Measurements from ENCODE around the gene ADAMTS5.

The ADAMTS5 gene

GRCh38 chr21:26892151-26892550 lies 74.7 kb downstream of the ADAMTS5 start:
- H2AFZ ChIP-seq (ENCODE audit: low read depth, low read length): no peak overlapping the region
- no peaks in the 10 kb centered on the region for H3K4me1 ChIP-seq (ENCODE audit: low read length)
- H3K36me3 ChIP-seq (replicated peaks; ENCODE audit: low read depth, low read length): no peaks in the 10 kb centered on the region
- H3K9ac ChIP-seq (ENCODE audit: low read length): no peak overlapping the region
- no peak overlapping the region for H3K4me3 ChIP-seq (ENCODE audit: low read length)
- no peaks in the 10 kb centered on the region for H3K27me3 ChIP-seq (ENCODE audit: low read depth, low read length)
- TF ChIP-seq EZH2phosphoT487 (IDR thresholded peaks at IDR 0.05; ENCODE audit: low read depth): no peak
- TF ChIP-seq CTCF (IDR thresholded peaks at IDR 0.05; ENCODE audit: low read depth, low read length): no peak
- H4K20me1 ChIP-seq (ENCODE audit: insufficient read depth, low read length): no peaks in the 10 kb centered on the region
- no peak overlapping the region for H3K4me2 ChIP-seq (ENCODE audit: low read length)
- no peaks in the 10 kb centered on the region for H3K79me2 ChIP-seq (ENCODE audit: low read length)
- no peak overlapping the region for H3K27ac ChIP-seq (ENCODE audit: low read length)
- H3K9me3 ChIP-seq (ENCODE audit: insufficient read depth, low read length): no peaks in the 10 kb centered on the region

GRCh38 chr21:26888931-26889330 lies 78.0 kb downstream of the ADAMTS5 start:
- no peaks in the 10 kb centered on the region for H3K27me3 ChIP-seq (ENCODE audit: low read depth, low read length)
- H3K9me3 ChIP-seq (ENCODE audit: insufficient read depth, low read length): no peaks in the 10 kb centered on the region
- TF ChIP-seq CTCF (IDR thresholded peaks at IDR 0.05; ENCODE audit: low read depth, low read length) (no peak), EZH2phosphoT487 (IDR thresholded peaks at IDR 0.05; ENCODE audit: low read depth) (no peak)
- no peaks in the 10 kb centered on the region for H4K20me1 ChIP-seq (ENCODE audit: insufficient read depth, low read length)
- H3K27ac ChIP-seq (ENCODE audit: low read length): no peak overlapping the region
- no peak overlapping the region for H3K4me3 ChIP-seq (ENCODE audit: low read length)
- H3K36me3 ChIP-seq (replicated peaks; ENCODE audit: low read depth, low read length): no peaks in the 10 kb centered on the region
- H3K9ac ChIP-seq (ENCODE audit: low read length): no peak overlapping the region
- H3K4me2 ChIP-seq (ENCODE audit: low read length): no peak overlapping the region
- H3K4me1 ChIP-seq (ENCODE audit: low read length): no peaks in the 10 kb centered on the region
- H3K79me2 ChIP-seq (ENCODE audit: low read length): no peaks in the 10 kb centered on the region
- no peak overlapping the region for H2AFZ ChIP-seq (ENCODE audit: low read depth, low read length)

GRCh38 chr21:26888256-26888655 lies 78.6 kb downstream of the ADAMTS5 start:
- no peaks in the 10 kb centered on the region for H3K27me3 ChIP-seq (ENCODE audit: low read depth, low read length)
- H3K4me3 ChIP-seq (ENCODE audit: low read length): no peak overlapping the region

GRCh38 chr21:26887251-26887650 lies 79.6 kb downstream of the ADAMTS5 start:
- Histone ChIP-seq H4K20me1 (ENCODE audit: insufficient read depth, low read length) (no peaks in the 10 kb centered on the region), H2AFZ (ENCODE audit: low read depth, low read length) (no peak overlapping the region), H3K36me3 (replicated peaks; ENCODE audit: low read depth, low read length) (no peaks in the 10 kb centered on the region), H3K4me1 (ENCODE audit: low read length) (no peaks in the 10 kb centered on the region), H3K4me2 (ENCODE audit: low read length) (no peak overlapping the region), H3K27ac (ENCODE audit: low read length) (no peak overlapping the region), H3K9ac (ENCODE audit: low read length) (no peak overlapping the region), H3K27me3 (ENCODE audit: low read depth, low read length) (no peaks in the 10 kb centered on the region), H3K4me3 (ENCODE audit: low read length) (no peak overlapping the region), H3K9me3 (ENCODE audit: insufficient read depth, low read length) (no peaks in the 10 kb centered on the region), H3K79me2 (ENCODE audit: low read length) (no peaks in the 10 kb centered on the region)
- TF ChIP-seq CTCF (IDR thresholded peaks at IDR 0.05; ENCODE audit: low read depth, low read length) (no peak), EZH2phosphoT487 (IDR thresholded peaks at IDR 0.05; ENCODE audit: low read depth) (no peak)

More at GRCh38 chr21:26888256-26888655, 78.6 kb downstream of the ADAMTS5 start:
- TF ChIP-seq CTCF (IDR thresholded peaks at IDR 0.05; ENCODE audit: low read depth, low read length) (no peak), EZH2phosphoT487 (IDR thresholded peaks at IDR 0.05; ENCODE audit: low read depth) (no peak)
- H4K20me1 ChIP-seq (ENCODE audit: insufficient read depth, low read length): no peaks in the 10 kb centered on the region
- H3K9me3 ChIP-seq (ENCODE audit: insufficient read depth, low read length): no peaks in the 10 kb centered on the region
- H3K36me3 ChIP-seq (replicated peaks; ENCODE audit: low read depth, low read length): no peaks in the 10 kb centered on the region
- no peak overlapping the region for H3K27ac ChIP-seq (ENCODE audit: low read length)
- H3K9ac ChIP-seq (ENCODE audit: low read length): no peak overlapping the region
- no peak overlapping the region for H2AFZ ChIP-seq (ENCODE audit: low read depth, low read length)
- no peaks in the 10 kb centered on the region for H3K4me1 ChIP-seq (ENCODE audit: low read length)
- no peaks in the 10 kb centered on the region for H3K79me2 ChIP-seq (ENCODE audit: low read length)
- H3K4me2 ChIP-seq (ENCODE audit: low read length): no peak overlapping the region
